OCI-LY7 (cell line): ENCODE measurements around the gene HLTF. TPM values are rescaled to one million over a fixed set of nuclear protein-coding genes. Genes with fewer than 3 reads are reported as not detected.

ENCODE experiments used
- BruUV-seq: library from RNA; stranded (reverse); fragments of 400-500 nt; replicated peaks from 2 replicates; lab custom pipeline; 2021; lab: Mats Ljungman, UMichigan
- CTCF ChIA-PET: fragments of 300-600 bp; sonication (Branson Sonifier 250); formaldehyde crosslinking; loops from one replicate; lab custom pipeline; 2022; ENCODE audit warnings: antibody characterized with exemption; ENCODE audit not compliant: unreplicated experiment; lab: Charles Lee
- POLR2A ChIA-PET: fragments of 300-600 bp; sonication (Branson Sonifier 250); formaldehyde crosslinking; loops from one replicate; lab custom pipeline; 2022; ENCODE audit warnings: antibody characterized with exemption; lab: Charles Lee
- DNase-seq: peaks from one replicate; pipeline ENCODE4 v3.0.0-alpha.2; 2015; ENCODE audit warnings: low spot score
- H2AFZ ChIP-seq: fragments of 200-600 bp; sonication (generic), shearing (Covaris generic); 2 replicates; pipeline ENCODE4 v1.6.1; 2014; ENCODE audit warnings: mild to moderate bottlenecking, antibody characterized with exemption, low read length, moderate library complexity
- H3K27ac ChIP-seq: fragments of 200-600 bp; sonication (generic); 2 replicates; pipeline ENCODE4 v1.5.1; 2014; ENCODE audit warnings: mixed run types, low read depth, mild to moderate bottlenecking, moderate library complexity, low read length, inconsistent platforms; ENCODE audit not compliant: poor library complexity, severe bottlenecking
- H3K36me3 ChIP-seq: fragments of 200-600 bp; sonication (generic); 2 replicates; pipeline ENCODE4 v1.6.1; 2014; ENCODE audit warnings: mild to moderate bottlenecking, antibody characterized with exemption, low read length, moderate library complexity, mixed read lengths; ENCODE audit not compliant: insufficient read depth
- H3K4me1 ChIP-seq: fragments of 200-600 bp; sonication (generic); 2 replicates; pipeline ENCODE4 v1.5.1; 2014; ENCODE audit warnings: mild to moderate bottlenecking, low read length; ENCODE audit not compliant: insufficient read depth, poor library complexity, severe bottlenecking
- H3K4me2 ChIP-seq: fragments of 200-600 bp; sonication (generic); 2 replicates; pipeline ENCODE4 v1.6.1; 2014; ENCODE audit warnings: mild to moderate bottlenecking, low read length
- H3K4me3 ChIP-seq: fragments of 200-600 bp; sonication (generic); 2 replicates; pipeline ENCODE4 v1.5.1; 2014; ENCODE audit warnings: mild to moderate bottlenecking, low read depth, low read length; ENCODE audit not compliant: poor library complexity, severe bottlenecking
- H3K79me2 ChIP-seq: fragments of 200-600 bp; sonication (generic); 2 replicates; pipeline ENCODE4 v1.6.1; 2016; ENCODE audit warnings: low read depth, mild to moderate bottlenecking, low read length, moderate library complexity, mixed read lengths; ENCODE audit not compliant: insufficient read depth
- H3K9me2 ChIP-seq: fragments of 200-600 bp; sonication (generic); 2 replicates; pipeline ENCODE4 v1.6.1; 2016; ENCODE audit warnings: mild to moderate bottlenecking, low read length, mixed read lengths; ENCODE audit not compliant: insufficient read depth
- H3K9me3 ChIP-seq: fragments of 200-600 bp; sonication (generic); 2 replicates; pipeline ENCODE4 v1.6.1; 2014; ENCODE audit warnings: mild to moderate bottlenecking, mixed run types, low read length, mixed read lengths
- H4K20me1 ChIP-seq: fragments of 200-600 bp; sonication (generic); 2 replicates; pipeline ENCODE4 v1.6.1; 2014; ENCODE audit warnings: mild to moderate bottlenecking, antibody characterized with exemption, low read length, moderate library complexity, mixed read lengths; ENCODE audit not compliant: insufficient read depth
- CTCF ChIP-seq: fragments of 200-600 bp; sonication (generic); conservative IDR thresholded peaks from 2 replicates; pipeline ENCODE4 v1.5.1; 2014; ENCODE audit warnings: mild to moderate bottlenecking, antibody characterized with exemption, low read length, moderate library complexity, mixed read lengths
- EZH2phosphoT487 ChIP-seq: fragments of 200-600 bp; sonication (generic); IDR thresholded peaks from 2 replicates; pipeline ENCODE4 v1.6.1; 2018; ENCODE audit warnings: low read depth, borderline replicate concordance, mild to moderate bottlenecking, mixed run types, antibody characterized with exemption, low read length, moderate library complexity, mixed read lengths
- intact Hi-C: fragments of 100-400 bp; cut with micrococcal nuclease; formaldehyde crosslinking; loops from one replicate; pipeline ENCODE4 v1.10.0; 2022; ENCODE audit not compliant: unreplicated experiment
- total RNA-seq, 2 experiments: library from RNA; depleted of rRNA in 1 of 2; stranded (reverse); fragments of >200 nt in 1 of 2; shearing (Covaris generic) in 1 of 2; gene quantifications; 2 replicates each; pipeline ENCODE4 v1.2.3, GENCODE V29; 2014 to 2022

The HLTF gene
- total RNA-seq, 2 experiments from 2014 or later: 106 to 107 TPM

DNA sequence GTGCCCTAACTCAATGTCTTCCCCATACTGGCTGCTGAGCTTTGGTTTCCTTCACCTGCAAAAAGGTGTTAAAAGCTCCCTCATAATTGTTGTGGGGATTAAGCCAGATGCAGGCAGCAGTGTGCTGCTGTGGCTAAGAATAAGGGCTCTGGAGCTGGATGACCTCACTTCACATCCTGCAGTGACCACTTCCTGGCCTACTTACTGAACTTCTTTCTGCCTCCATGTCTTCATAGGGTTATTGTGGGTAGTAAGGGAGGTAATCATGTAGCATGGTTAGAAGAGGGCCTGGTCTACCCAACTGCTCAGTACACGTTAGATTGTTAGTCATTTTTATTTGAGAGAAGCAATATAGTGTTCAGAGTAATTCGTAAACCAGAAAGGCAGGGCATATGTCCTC is 76.6 kb downstream of the HLTF start:
- POLR2A ChIA-PET: interaction anchor here (0.6 to 0.9 kb wide), 2 partner anchors 10 to 18 kb away, joined by 3 to 5 read pairs; no protein-coding TSS in a partner anchor
- intact Hi-C loops: no loop called here
- H2AFZ ChIP-seq: no peak overlapping the region
- no peaks in the 10 kb centered on the region for H3K9me3 ChIP-seq
- CTCF ChIA-PET: no interaction called here
- H3K4me2 ChIP-seq: no peak overlapping the region
- DNase-seq: no peak
- H3K4me1 ChIP-seq: no peaks in the 10 kb centered on the region
- no peak overlapping the region for H3K27ac ChIP-seq
- no TSS peak for BruUV-seq
- no peaks in the 10 kb centered on the region for H4K20me1 ChIP-seq
- no peaks in the 10 kb centered on the region for H3K79me2 ChIP-seq
- H3K9me2 ChIP-seq: no peaks in the 10 kb centered on the region
- TF ChIP-seq EZH2phosphoT487: no peak
- TF ChIP-seq CTCF: no peak
- no peak overlapping the region for H3K4me3 ChIP-seq
- peaks cover 53% of the 10 kb centered on the region for H3K36me3 ChIP-seq

DNA sequence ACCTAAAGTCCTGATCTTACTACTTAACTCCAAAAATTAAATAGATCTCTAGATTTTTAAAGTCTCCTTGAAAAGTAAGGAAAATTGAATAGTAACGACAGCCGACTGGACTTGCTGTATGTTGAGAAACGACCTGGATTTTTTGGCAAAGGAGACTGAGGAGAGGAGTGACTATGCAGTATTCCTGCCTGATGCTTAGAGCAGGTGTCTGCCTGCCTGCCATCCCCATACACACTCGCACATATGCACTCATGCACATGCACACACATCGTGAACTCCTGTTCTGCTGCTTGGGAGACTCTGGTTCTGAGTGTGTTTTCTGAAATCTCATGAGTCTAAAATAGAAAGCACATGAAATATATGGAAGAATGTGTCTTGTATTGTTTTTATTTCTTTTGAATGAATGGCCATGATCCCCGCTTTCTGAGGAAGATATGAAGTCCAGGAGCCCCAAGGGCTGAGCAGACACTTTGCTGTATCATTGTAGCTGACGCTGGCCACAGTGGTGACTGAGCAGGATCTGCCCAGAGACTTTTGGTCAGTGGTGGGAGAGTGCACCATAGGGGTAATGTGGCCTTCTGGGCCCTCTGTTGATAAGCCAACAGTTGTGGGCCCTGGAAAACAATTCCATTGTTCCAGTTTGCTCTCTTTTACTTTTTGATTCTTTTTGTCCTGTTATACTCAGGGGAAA is 78.6 kb downstream of the HLTF start:
- peaks cover 11% of the 10 kb centered on the region for H3K4me1 ChIP-seq
- no peak for DNase-seq
- peaks cover 44% of the 10 kb centered on the region for H3K36me3 ChIP-seq
- no peak overlapping the region for H2AFZ ChIP-seq
- CTCF ChIA-PET: no interaction called here
- H3K9me3 ChIP-seq: no peaks in the 10 kb centered on the region
- H3K4me2 ChIP-seq: no peak overlapping the region
- intact Hi-C loops: no loop called here
- H3K27ac ChIP-seq: no peak overlapping the region
- H4K20me1 ChIP-seq: no peaks in the 10 kb centered on the region
- TF ChIP-seq CTCF: no peak
- no peak for TF ChIP-seq EZH2phosphoT487
- no peaks in the 10 kb centered on the region for H3K9me2 ChIP-seq
- no TSS peak for BruUV-seq
- H3K4me3 ChIP-seq: no peak overlapping the region
- POLR2A ChIA-PET: no interaction called here
- no peaks in the 10 kb centered on the region for H3K79me2 ChIP-seq

DNA sequence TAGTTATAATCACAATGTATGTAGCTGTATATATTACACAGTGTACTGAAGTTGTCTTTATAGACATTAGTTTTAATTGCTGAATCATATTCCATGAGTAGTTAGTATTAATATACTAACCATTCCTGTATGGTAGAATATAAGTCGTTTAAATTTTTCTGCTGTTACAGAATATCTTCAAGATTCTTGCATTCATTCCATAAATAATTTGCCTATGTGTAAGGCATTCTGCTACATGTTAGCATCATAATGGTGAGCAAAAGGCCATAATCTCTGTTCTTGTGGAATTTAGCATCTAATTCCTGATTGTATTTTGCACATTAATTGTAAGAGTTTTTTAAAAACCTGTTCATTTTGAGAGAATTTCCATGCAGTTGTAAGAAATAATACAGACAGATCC is 80.9 kb downstream of the HLTF start:
- no peak for DNase-seq
- H3K4me2 ChIP-seq: no peak overlapping the region
- H3K36me3 ChIP-seq: peaks cover 32% of the 10 kb centered on the region
- H3K27ac ChIP-seq: no peak overlapping the region
- no peak overlapping the region for H3K4me3 ChIP-seq
- H3K9me2 ChIP-seq: no peaks in the 10 kb centered on the region
- no peaks in the 10 kb centered on the region for H3K79me2 ChIP-seq
- H4K20me1 ChIP-seq: no peaks in the 10 kb centered on the region
- ChIA-PET POLR2A (interaction anchor here (1.0 kb wide), 1 partner anchor 41 kb away, joined by 3 read pairs; no protein-coding TSS in a partner anchor), CTCF (no interaction called here)
- BruUV-seq: no TSS peak
- no peak for TF ChIP-seq CTCF
- no peak for TF ChIP-seq EZH2phosphoT487
- H2AFZ ChIP-seq: no peak overlapping the region
- H3K9me3 ChIP-seq: no peaks in the 10 kb centered on the region
- peaks cover 11% of the 10 kb centered on the region for H3K4me1 ChIP-seq
- intact Hi-C loops: no loop called here
